ENCODE measurements around the gene RING1. TPM values are rescaled to one million over a fixed set of nuclear protein-coding genes. Genes with fewer than 3 reads are reported as not detected.

RING1 gene
- total and polyA plus RNA-seq, 2 donors from 2014 or later = 47.2 to 48.6 TPM

DNA sequence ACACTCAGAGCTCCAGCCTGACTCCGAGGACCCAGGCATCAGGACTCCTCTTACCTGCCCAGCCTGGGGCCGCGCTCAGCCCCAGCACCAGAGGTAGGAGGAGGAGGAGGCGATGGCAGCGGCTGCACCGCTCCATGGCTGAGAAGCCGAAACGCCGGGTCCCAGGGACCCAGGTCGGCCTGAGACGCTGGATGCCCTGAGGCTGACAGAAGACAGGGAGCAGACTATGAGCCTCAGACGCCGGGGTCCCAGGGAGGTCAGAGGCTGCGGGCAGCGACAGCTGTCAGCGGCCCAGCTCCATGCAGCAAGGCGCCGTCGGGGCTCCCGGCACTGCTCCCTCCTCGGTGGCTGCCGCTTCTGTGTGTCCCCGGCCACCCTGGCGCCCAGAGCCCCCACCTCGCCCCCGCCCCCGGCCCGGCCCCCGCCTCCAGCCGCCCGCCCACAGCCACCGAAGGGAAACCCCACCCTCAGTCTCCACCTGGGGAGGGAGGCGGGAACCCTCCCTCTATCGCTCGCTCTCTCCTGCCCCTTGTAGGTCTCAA is 16.1 kb upstream of the RING1 start, which contains the start of gene COL11A2:
Gene COL11A2, minus strand, starts transcription at position 363 of the 542 bp plus-strand sequence. Its CDS starts 227 bp downstream, at position 136.
- Histone ChIP-seq H3K27me3 (ENCODE audit: control insufficient read depth, insufficient read depth, low read length) (peaks cover 4% of the 10 kb centered on the region), H3K4me3 (ENCODE audit: low read length in 3 of 3) (peak within 1 kb of the TSS in 1 of 3 donors; percentile 42), H3K9me3 (ENCODE audit: control insufficient read depth in 2 of 3, insufficient read depth in 1 of 3, low read length in 3 of 3) (no peaks in the 10 kb centered on the region), H3K4me1 (ENCODE audit: control insufficient read depth in 2 of 3, insufficient read depth in 2 of 3, low read depth in 1 of 3, low read length in 3 of 3) (peaks cover 0 to 4% (median 4%) of the 10 kb centered on the region in 3 donors), H3K9ac (ENCODE audit: low read length in 3 of 3) (no peak within 1 kb of the TSS), H3K36me3 (ENCODE audit: control insufficient read depth in 2 of 3, insufficient read depth in 3 of 3, low read length in 3 of 3) (peaks cover 9 to 18% (median 16%) of the 10 kb centered on the region in 3 donors), H3K27ac (ENCODE audit: low read depth in 2 of 2, low read length in 2 of 2) (no peak within 1 kb of the TSS)
- TF ChIP-seq, protein P1, sequence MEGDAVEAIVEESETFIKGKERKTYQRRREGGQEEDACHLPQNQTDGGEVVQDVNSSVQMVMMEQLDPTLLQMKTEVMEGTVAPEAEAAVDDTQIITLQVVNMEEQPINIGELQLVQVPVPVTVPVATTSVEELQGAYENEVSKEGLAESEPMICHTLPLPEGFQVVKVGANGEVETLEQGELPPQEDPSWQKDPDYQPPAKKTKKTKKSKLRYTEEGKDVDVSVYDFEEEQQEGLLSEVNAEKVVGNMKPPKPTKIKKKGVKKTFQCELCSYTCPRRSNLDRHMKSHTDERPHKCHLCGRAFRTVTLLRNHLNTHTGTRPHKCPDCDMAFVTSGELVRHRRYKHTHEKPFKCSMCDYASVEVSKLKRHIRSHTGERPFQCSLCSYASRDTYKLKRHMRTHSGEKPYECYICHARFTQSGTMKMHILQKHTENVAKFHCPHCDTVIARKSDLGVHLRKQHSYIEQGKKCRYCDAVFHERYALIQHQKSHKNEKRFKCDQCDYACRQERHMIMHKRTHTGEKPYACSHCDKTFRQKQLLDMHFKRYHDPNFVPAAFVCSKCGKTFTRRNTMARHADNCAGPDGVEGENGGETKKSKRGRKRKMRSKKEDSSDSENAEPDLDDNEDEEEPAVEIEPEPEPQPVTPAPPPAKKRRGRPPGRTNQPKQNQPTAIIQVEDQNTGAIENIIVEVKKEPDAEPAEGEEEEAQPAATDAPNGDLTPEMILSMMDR (IDR thresholded peaks at IDR 0.05; ENCODE audit: borderline replicate concordance, extremely low read depth, insufficient read depth) = no peak
- intact Hi-C loops (cut with DNase I) = no loop called here
- peak in 4 of 5 donors; percentile 29 to 72 (median 56) for DNase-seq
- FAIRE-seq = no peak

GRCh38 chr6:33192671-33193602 is 15.4 kb upstream of the RING1 start:
- TF ChIP-seq, protein P1 (IDR thresholded peaks at IDR 0.05; ENCODE audit: borderline replicate concordance, extremely low read depth, insufficient read depth) = no peak
- intact Hi-C loops (cut with DNase I) = no loop called here
- FAIRE-seq = no peak

GRCh38 chr6:33193619-33194018 is 14.7 kb upstream of the RING1 start:
- H3K9me3 ChIP-seq (ENCODE audit: control insufficient read depth in 2 of 3, insufficient read depth in 1 of 3, low read length in 3 of 3) = no peaks in the 10 kb centered on the region
- no peak overlapping the region for H3K9ac ChIP-seq (ENCODE audit: low read length in 3 of 3)
- peaks cover 0 to 8% (median 4%) of the 10 kb centered on the region in 3 donors for H3K4me1 ChIP-seq (ENCODE audit: control insufficient read depth in 2 of 3, insufficient read depth in 2 of 3, low read depth in 1 of 3, low read length in 3 of 3)
- DNase-seq (peak in 1 of 5 donors; percentile 70), FAIRE-seq (no peak)
- no peak overlapping the region for H3K4me3 ChIP-seq (ENCODE audit: low read length in 3 of 3)
- H3K36me3 ChIP-seq (ENCODE audit: control insufficient read depth in 2 of 3, insufficient read depth in 3 of 3, low read length in 3 of 3) = peaks cover 9 to 20% (median 17%) of the 10 kb centered on the region in 3 donors
- H3K27me3 ChIP-seq (ENCODE audit: control insufficient read depth, insufficient read depth, low read length) = peaks cover 4% of the 10 kb centered on the region
- intact Hi-C loops (cut with DNase I) = no loop called here
- TF ChIP-seq, protein P1 (IDR thresholded peaks at IDR 0.05; ENCODE audit: borderline replicate concordance, extremely low read depth, insufficient read depth) = no peak
- H3K27ac ChIP-seq (ENCODE audit: low read depth in 2 of 2, low read length in 2 of 2) = no peak overlapping the region

More at GRCh38 chr6:33192671-33193602, 15.4 kb upstream of the RING1 start:
- no peak overlapping the region for H3K27ac ChIP-seq (ENCODE audit: low read depth in 2 of 2, low read length in 2 of 2)
- H3K4me1 ChIP-seq (ENCODE audit: control insufficient read depth in 2 of 3, insufficient read depth in 2 of 3, low read depth in 1 of 3, low read length in 3 of 3) = peaks cover 0 to 8% (median 4%) of the 10 kb centered on the region in 3 donors
- H3K27me3 ChIP-seq (ENCODE audit: control insufficient read depth, insufficient read depth, low read length) = peaks cover 4% of the 10 kb centered on the region
- H3K9ac ChIP-seq (ENCODE audit: low read length in 3 of 3) = no peak overlapping the region
- H3K36me3 ChIP-seq (ENCODE audit: control insufficient read depth in 2 of 3, insufficient read depth in 3 of 3, low read length in 3 of 3) = peaks cover 9 to 20% (median 17%) of the 10 kb centered on the region in 3 donors
- peak in 3 of 5 donors; percentile 56 to 82 (median 68) for DNase-seq
- peak overlapping the region in 1 of 3 donors; percentile 42 for H3K4me3 ChIP-seq (ENCODE audit: low read length in 3 of 3)
- H3K9me3 ChIP-seq (ENCODE audit: control insufficient read depth in 2 of 3, insufficient read depth in 1 of 3, low read length in 3 of 3) = no peaks in the 10 kb centered on the region
